Kidney glomerular epithelial cell (primary cell): Measurements from ENCODE around the gene MANF.
"Not testable (repeated sequence)": the region's sequence is repeated elsewhere in the genome, so short reads cannot be mapped to it uniquely, and the experiment has no call there.

Experiments used
- DNase-seq: peaks from one replicate; lab custom pipeline; 2025; lab: John Stamatoyannopoulos, UW

The MANF gene

GRCh38 chr3:51384726-51385473 lies at the start of gene MANF:
TSS of gene MANF (plus strand) at chr3:51385291. CDS start at chr3:51385343, 52 bp downstream.
- DNase-seq: peak; percentile 92

- DNase-seq: no peak
These were observed 48.8 kb upstream of the MANF start for GRCh38 chr3:51336261-51336660.

- no peak for DNase-seq
These were observed 47.4 kb upstream of the MANF start for GRCh38 chr3:51337666-51338065.

GRCh38 chr3:51338632-51339031 lies 46.5 kb upstream of the MANF start:
- DNase-seq: no peak

GRCh38 chr3:51340013-51340829 lies 44.9 kb upstream of the MANF start:
- peak; percentile 95 for DNase-seq

GRCh38 chr3:51340989-51341636 lies 44.0 kb upstream of the MANF start:
- DNase-seq: no peak

- no peak for DNase-seq
These were observed 41.0 kb upstream of the MANF start for GRCh38 chr3:51343918-51344687.

- no peak for DNase-seq
These were observed 34.3 kb upstream of the MANF start for GRCh38 chr3:51350751-51351150.

GRCh38 chr3:51353131-51353530 lies 32.0 kb upstream of the MANF start:
- no peak for DNase-seq

- DNase-seq: no peak
These were observed 31.4 kb upstream of the MANF start for GRCh38 chr3:51353691-51354090.

- DNase-seq: no peak
These were observed 30.9 kb upstream of the MANF start for GRCh38 chr3:51354172-51354571.

- DNase-seq: no peak
These were observed 30.1 kb upstream of the MANF start for GRCh38 chr3:51354731-51355615.

GRCh38 chr3:51355891-51356578 lies 29.1 kb upstream of the MANF start:
- DNase-seq: no peak

GRCh38 chr3:51357856-51358255 lies 27.2 kb upstream of the MANF start:
- no peak for DNase-seq

GRCh38 chr3:51358981-51359380 lies 26.1 kb upstream of the MANF start:
- no peak for DNase-seq

GRCh38 chr3:51360806-51361205 lies 24.3 kb upstream of the MANF start:
- DNase-seq: no peak

- no peak for DNase-seq
These were observed 23.3 kb upstream of the MANF start for GRCh38 chr3:51361746-51362145.

- no peak for DNase-seq
These were observed 22.6 kb upstream of the MANF start for GRCh38 chr3:51362476-51362875.

- DNase-seq: not testable (repeated sequence)
These were observed 16.8 kb upstream of the MANF start for GRCh38 chr3:51368276-51368675.

- DNase-seq: peak; percentile 49
These were observed 13.0 kb upstream of the MANF start for GRCh38 chr3:51371943-51372557.
